Occipital lobe (tissue), 2 donors: ENCODE data around the gene KNSTRN. TPM values are rescaled to one million over a fixed set of nuclear protein-coding genes. Genes with fewer than 3 reads are reported as not detected.
A peak's percentile ranks its signal among the peaks of the same experiment; 100 is the strongest.

ENCODE experiments used
- DNase-seq: peaks from one replicate; lab custom pipeline; 2025; lab: John Stamatoyannopoulos, UW
- total RNA-seq: library from RNA; depleted of rRNA; stranded (reverse); fragments of >200 nt; gene quantifications from one replicate; pipeline ENCODE4 v1.2.3, GENCODE V29; 2014

KNSTRN gene
- total RNA-seq, 1 donor from 2014 or later = 17.8 TPM

DNA sequence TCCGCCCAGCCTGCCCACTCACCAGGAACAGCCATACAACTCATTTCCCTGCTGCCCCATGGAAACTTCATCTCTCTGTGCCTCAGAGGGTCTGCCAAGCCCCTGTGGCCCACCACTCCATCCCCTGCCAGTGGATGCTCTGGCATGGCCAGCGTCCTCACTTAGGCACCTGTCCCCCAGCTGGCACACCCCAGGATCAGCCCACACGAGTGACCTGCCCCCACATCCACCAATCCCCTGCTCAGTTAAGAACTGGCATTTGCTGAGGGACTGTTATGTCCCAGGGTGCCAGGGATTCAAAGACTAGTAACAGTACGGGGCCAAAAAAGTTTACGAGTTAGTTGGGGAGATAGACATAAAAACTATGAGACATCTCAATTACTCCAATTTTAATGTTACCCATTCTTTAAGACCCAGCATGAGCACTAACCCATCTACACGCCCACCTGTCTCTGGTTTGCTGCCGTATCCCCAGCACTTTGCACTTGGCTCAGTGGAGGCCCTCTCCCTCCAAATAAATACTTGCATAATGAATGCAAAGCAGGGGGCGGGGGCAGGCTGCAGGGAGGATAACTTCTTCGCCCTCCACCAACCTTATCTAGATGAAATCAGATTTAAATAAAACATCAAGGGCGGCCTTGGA, 46.7 kb downstream of the KNSTRN start:
- DNase-seq = no peak

DNA sequence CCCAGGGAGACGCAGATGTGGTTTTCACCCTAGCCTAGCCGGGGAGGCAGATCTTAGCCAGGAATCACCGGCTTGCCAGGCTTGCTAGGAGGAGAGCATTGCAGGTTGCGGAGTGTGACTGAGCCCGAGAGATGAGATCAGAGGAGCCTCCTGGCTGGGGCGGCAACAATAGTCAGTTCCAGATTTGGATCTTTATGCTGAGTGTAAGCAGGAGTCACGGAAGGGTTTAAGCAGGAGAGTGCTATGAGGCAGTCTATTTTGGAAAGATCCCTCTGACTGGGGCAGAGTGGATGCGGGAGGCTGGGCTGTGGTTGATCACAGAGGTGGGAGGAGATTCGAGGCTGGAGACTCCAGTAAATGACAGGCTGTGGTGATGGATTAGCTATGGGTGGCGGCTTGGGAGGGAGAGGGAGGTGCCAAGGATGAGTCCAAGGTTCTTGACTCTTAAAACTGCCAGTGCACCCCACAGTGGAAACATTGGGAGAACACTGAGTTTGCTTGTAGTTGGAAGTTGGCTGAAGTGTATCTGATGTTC, 47.8 kb downstream of the KNSTRN start:
- no peak for DNase-seq

DNA sequence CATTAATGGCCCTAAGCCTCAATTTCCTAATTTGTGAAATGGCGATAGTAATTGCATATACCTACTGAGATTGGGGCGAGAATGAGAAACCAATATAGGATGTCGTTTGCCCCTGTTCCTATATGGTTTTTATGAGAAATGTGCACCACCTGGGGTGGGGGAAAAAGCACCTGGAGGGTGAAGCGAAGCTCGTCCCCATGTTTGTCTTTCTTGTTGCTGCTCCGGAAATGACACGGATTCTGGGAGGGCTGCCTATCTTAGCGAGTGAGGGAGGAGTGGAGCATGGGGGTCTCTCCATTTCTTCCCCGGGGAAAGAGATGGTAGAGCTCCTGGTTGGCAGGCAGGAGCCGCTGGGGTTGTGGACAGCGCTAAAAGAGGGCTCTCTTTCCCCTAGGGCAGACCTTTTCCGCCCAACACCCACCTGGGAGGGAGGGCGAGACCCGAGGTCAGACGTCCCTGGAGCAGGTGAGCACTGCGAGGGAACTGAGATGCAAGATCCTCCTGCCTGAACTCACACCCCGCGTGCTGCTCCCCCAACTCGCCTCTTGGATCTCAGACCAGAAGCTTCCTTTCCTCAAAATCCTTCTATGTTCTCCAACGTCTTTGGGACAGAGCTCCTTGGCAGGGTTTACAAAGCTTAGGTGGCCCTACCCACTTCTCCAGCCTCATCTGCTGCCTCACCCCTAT, 52.6 kb downstream of the KNSTRN start:
- DNase-seq = no peak

DNA sequence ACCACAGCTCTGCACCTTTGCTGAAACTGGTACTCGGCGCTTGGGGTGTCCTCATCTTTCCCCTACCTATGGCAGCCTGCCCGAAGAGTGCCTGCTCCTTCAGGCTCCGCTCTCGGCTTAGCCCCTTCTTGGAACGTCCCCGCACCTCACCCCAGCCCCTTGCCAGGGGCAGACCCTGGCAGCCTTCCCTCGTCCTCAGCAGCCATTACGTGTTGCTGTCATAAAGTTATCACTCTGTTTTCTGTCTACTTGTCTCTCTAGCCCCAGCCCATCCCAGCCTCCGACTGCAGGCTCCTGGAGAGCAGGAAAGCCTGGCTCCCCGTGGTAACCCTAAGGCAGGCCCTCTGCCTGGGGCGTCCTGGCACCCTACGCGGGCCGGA, 53.2 kb downstream of the KNSTRN start:
- no peak for DNase-seq

DNA sequence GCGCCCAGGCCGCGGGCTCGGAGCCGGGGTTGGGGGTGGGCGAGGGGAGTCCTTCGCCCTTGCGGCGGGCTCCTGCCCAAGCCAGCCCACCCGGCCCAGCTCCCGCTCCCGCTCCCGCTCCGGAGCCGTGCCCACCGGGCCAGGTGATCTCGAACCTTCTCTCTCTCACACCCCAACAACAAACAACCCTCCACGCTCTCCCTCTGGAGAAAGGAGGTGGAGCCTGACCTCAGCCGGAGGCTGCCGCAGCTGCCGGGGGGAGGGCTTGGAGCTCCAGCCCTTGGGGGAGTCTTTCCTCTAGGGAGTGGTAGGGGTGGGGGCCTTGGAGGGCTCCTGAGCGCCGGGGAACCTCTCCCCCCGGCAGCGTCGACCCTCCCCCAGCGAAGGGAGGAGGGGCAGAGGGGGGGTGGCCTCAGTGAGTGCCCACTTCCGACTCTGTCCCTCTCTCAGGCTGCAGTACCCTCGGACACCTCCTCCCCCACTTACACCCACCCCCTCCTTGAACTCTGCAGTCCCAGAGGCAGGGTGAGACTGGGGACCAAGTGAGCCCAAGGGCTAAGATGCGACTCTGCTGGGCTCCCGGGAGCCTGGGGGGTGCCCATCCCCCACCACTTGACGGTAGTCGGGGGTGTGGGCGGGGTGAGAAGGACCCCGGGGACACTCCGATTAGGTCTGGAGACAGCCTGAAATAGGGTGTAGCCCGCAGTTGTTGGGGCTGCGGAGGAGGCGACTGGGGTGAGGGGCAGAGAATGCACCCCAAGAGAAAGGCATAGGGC, 53.8 kb downstream of the KNSTRN start:
- DNase-seq = no peak

DNA sequence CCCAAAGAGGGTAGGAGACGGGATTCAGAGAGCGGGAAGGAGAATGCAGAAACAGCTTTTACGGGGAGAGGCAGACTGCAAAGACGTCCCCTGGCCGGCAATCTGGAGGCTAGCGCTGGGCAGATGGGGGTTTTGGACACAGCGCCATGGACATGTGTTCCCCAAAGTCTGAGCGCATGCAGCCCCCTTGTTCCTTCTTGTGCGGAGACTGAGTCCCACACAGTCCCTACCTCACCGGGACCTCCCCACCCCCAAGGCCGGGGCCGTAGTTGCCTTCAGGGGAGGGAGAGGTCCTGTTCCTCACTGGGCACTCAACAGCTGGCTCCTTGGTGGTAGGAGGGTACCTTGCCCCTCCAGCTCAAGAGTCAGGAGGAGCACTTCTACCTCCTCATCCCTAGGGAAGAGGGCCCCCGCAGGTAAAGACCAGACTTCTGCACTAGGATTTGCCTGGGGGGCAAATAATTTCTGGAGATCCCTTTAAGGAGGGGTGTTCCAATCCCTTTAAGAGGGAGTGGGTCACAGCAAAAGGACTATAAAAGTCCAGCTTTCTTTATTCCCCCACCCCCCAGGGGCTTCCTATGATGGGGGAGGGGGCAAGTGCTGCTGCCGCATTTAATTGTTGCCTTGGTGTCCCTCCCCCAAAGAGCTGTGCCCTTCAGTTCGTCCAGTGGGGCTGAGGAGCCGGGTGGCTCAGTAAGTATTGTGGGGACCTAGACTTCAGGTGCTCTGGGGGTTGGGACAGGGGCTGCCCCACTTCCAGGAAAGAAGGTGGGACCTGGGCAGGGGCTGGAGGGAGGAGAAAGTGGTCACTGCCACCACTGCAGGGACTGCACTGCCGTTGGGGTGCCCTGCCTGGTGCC, 54.6 kb downstream of the KNSTRN start:
- no peak for DNase-seq

DNA sequence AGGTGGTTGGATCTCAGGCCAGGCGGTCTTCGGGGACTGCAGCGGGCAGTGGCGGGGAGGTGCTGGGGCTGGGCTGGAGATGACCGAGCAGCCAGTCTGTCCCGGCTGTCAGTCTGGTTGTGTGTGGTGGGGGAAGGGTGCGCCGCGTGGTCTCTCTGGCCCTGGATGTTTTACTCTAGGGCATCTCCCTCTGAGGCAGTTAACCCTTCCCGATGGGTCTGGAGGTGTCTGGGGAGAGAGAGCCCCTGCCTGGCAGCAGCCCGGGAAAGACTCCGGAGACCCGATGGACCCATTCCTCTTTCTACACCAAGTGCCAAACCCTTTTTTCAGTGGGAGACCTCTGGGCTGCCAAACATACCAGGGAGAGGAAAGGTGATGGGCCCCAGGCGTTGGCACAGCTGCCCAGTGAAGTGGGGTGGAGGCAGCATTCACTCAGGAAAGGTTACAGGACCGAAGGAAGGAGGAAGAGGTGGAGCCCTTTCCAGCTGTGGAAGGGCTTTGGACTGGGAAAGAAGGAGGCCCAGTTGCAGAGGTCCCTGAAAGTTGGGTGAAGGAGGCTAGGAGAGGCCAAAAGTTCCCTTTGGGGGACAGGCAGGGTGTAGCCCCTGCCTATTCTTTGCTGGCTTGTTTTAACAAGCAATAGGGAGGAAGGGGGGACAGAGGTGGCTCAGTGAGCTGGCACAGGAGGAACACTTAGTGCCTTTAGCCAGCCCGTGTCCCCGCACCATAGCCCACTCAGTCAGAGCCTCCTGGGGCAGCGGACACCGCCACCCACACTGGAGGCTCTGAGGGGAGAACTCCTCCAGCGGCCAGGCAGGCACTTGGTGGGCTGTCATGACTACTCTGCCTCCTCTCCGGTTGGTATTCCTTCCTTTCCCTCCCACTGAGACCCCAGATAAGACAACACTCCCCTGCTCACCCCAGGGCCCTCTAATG, 55.5 kb downstream of the KNSTRN start:
- DNase-seq = no peak

DNA sequence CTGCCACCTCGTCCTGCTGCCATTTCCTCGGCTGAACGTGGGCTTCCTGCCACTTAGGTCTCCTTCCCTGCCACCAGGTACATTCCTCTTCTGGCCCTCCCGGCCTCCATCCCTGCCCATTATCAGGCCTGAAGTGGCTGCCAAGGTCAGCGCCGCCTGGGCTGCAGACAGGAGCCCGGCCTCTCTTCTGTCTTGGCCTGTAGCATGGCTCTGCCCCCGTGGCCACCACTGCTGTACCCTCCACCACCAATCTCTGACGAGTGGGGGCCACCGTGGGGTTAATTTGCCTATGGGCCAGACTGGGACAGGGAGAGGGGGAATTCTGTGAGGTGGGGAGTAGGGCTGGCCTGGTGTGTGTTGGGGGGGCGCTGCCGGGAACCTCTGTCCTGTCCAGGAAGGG, 56.2 kb downstream of the KNSTRN start:
- no peak for DNase-seq

DNA sequence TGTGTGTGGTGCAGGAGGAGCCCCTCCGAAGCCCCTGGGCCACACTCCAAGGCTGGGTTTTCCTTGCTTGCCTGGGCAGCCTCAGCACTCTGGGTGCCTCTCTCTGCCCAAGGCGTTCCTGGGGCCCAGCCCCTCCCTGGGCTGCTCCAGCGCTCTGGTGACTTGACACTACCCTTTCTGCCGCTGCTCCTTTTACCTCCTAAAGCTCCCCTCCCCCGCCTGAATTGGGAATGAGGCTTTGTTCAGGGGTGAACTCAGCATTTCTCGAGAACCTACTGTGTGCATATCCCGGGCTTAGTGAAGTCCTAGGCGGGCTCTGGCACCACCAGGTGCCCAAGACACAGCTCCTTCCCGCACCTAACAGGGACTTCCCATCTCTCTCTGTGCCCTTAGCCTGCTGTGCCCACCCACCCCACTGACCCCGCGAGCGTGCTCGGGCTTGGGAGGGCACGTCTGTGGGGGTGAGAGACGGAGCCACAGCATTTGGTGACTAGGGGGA, 57.0 kb downstream of the KNSTRN start:
- DNase-seq = no peak

DNA sequence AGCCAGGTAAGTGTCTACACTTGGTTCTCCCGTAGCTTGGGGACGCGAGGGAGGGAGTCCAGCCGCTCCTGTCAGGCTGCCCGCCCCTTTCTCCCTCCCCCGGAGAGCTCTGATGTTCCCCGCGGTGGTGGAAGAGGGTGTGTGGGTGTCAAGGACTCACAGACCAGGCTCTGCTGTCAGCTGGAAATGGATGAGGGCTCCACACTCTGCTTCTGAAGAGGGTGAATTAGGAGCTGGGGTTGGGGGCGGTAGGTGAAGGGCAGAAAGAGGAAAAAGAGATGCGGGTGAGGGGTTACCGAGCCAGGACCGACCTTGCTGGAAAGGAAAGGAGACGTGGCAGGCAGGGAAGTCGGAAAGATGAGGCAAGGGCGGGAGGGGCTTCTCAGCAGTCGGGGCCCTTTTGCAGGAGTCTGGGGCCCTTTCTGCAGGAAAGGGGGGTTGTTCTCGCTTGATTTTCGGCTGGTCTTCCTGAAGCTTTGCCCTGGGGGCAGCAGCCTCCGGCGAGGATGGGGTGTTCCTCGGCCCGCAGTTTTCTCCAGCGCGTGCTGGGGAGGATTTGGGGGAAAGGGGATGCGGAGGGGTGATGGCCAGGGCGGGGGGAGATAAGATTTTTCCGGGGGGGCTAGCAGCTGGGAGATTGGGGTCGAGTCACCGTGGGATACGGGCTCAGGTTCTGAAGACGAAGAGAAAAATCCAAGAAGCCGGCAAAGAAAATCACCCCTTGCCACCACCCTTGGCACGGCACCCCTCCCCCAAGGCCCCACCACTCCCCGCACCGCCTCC, 57.6 kb downstream of the KNSTRN start:
- DNase-seq = peak; percentile 63

DNA sequence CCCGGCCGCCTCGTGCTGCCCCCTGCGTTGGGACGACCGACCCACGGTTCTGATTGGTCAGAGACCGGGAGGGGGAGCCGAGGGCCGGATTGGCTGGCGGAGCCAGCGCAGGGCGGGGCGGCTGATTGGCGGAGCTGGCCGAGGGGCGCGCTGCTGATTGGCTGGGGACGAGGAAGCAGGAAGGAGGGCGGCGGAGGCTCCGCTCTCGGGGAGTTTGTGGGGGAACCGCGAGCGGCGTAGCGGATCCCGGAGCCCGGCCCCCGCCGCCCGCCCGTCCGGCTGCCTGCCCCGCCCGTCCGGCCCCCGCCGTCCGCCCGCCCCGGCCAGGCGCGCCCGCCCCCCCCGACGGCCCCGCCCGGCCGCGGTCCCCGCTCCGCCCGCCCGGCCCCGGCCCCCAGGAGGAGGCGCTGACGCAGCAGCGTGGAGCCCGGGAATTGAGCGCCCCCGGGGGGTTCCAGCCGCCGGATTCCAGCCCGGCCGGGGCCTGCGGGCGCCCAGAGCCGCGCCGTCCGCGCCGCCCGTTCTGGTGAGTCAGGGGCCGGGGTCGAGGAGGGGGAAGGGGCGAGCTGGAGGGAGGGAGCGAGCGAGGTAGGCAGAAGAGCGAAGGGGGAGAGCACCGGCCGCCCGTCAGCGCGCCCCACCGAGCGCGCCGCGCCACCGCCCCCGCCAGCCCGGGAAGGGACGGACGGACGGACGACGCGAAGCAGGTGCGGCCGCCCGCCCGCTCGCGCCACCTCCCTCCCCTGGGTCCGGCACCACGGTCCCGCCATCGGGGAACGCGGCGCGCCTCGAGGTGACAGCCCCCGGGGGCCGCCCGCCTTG, 58.4 kb downstream of the KNSTRN start, which contains the start of gene BAHD1:
Gene BAHD1, plus strand, starts transcription at position 211 of the 822 bp plus-strand sequence. CDS start 17,512 bp downstream, outside the sequence.
- DNase-seq = peak; percentile 97

DNA sequence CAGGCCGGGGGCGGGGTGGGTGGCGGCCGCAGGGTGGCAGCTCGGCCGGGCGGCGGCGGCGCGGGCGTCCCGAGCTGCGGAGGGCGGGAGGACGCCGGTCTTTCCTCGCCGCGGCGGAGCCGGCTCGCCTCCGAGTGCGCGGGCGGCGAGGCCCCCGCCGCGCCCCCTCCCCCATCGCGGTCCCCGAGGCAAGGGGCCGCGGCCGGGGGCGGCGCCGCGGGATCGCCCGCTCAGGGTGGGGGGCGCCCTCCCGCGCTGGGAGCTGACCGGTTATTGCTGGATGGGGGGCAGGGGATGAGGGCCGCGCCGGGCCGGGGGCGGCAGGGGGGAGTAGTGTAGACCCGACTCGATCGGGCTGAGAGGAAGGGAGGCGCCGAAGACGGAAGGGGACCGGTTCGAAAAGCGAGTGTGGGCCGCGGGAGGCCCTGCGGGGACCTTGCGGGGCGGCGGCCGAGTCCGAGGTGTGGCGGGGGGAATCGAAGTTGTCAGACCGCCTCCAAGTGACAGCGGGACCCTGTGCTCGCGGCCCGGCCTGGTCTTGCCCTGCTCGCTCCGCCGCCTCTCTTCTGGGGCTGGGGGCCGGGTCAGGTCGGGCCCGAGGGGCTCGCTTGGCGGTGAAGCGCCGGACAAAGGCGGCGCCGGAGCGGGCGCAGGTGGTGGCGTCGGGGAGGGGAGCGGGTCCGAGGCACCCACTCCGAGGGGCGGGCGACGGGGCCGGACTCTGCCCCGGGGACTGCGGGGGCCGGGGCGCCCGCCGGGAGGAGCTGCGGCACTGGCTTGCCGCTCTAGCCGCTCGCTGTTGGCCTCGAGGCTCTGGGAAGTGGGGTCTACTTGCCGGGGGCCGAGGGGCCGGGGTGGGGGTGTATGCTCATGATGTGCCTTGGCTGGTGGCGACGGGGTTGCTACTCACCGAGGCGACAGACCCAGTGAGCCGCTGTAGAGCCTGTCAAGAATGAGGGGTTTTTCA, 59.3 kb downstream of the KNSTRN start:
- no peak for DNase-seq

DNA sequence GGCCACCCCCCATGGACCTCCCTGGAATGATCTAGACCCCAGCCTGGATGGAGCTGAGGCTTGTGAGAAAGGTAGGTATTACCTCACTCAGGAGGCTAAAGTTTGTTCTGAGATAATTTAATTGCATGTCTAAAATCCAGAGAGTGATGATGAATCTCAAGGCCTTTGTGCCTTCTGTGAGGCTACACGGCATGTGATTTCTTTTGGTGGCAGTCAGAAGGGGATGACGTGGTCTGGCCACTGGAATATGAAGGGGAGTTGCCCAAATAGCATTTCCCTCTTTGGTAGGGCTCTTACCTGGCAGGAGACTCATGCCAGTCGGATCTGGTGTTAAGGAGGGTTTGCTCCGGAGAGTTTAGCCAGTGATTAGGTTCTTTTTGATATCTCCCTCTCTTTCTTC, 60.7 kb downstream of the KNSTRN start:
- DNase-seq = no peak

DNA sequence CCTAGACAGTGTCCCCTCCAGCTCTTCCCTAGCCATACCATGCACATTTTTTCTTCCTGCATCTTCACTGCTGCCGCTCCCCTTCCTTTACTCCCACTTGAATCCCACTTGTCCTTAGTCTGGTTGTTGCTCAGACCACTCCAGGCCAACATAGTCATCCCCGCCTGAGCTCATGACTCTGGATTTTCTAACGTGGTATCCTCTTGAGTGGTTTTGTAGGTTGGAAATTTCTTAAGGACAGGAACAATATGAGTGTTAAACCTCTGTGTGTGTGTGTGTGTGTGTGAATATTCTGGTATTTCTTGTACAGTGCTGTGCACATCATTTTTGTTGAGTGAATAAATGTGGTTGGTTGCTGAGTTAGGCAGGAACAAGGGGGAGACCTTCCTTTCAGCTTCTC, 61.3 kb downstream of the KNSTRN start:
- no peak for DNase-seq
